DOHH2 (cell line): ENCODE results near the gene AHCY.

Experiments
- H3F3A ChIP-seq: fragments of 200-600 bp; sonication (generic), shearing (Covaris generic); 2 replicates; pipeline ENCODE4 v1.6.0; 2016; ENCODE audit warnings: antibody characterized with exemption, mild to moderate bottlenecking; ENCODE audit not compliant: control insufficient read depth, insufficient read depth
- H3K27ac ChIP-seq: fragments of 200-600 bp; sonication (generic); 2 replicates; pipeline ENCODE4 v1.5.1; 2014; ENCODE audit warnings: low read depth, mild to moderate bottlenecking, low read length, moderate library complexity
- H3K27me3 ChIP-seq: fragments of 200-600 bp; sonication (generic); 2 replicates; pipeline ENCODE4 v1.6.1; 2014; ENCODE audit warnings: mild to moderate bottlenecking, low read length, mixed read lengths; ENCODE audit not compliant: control insufficient read depth
- H3K36me3 ChIP-seq: fragments of 200-600 bp; sonication (generic); 2 replicates; pipeline ENCODE4 v1.6.1; 2014; ENCODE audit warnings: mild to moderate bottlenecking, low read length, moderate library complexity, mixed read lengths; ENCODE audit not compliant: control insufficient read depth
- H3K4me1 ChIP-seq: fragments of 200-600 bp; sonication (generic); 2 replicates; pipeline ENCODE4 v1.6.1; 2014; ENCODE audit warnings: mild to moderate bottlenecking, low read length, mixed read lengths; ENCODE audit not compliant: control insufficient read depth
- H3K4me2 ChIP-seq: fragments of 200-600 bp; sonication (generic); 2 replicates; pipeline ENCODE4 v1.6.0; 2014; ENCODE audit warnings: mild to moderate bottlenecking, low read length, moderate library complexity
- H3K4me3 ChIP-seq: fragments of 200-600 bp; sonication (generic); 2 replicates; pipeline ENCODE4 v1.5.1; 2014; ENCODE audit warnings: mild to moderate bottlenecking, low read length, mixed read lengths
- H3K79me2 ChIP-seq: fragments of 200-600 bp; sonication (generic); 2 replicates; pipeline ENCODE4 v1.6.1; 2014; ENCODE audit warnings: mild to moderate bottlenecking, low read length, mixed read lengths; ENCODE audit not compliant: control insufficient read depth
- H3K9me2 ChIP-seq: fragments of 200-600 bp; sonication (generic); replicated peaks from 2 replicates; pipeline ENCODE4 v1.6.1; 2014; ENCODE audit warnings: mild to moderate bottlenecking, low read length, mixed read lengths; ENCODE audit not compliant: control insufficient read depth
- H3K9me3 ChIP-seq: fragments of 200-600 bp; sonication (generic); 2 replicates; pipeline ENCODE4 v1.6.1; 2014; ENCODE audit warnings: antibody characterized with exemption, low read length, mixed read lengths; ENCODE audit not compliant: control insufficient read depth, insufficient read depth
- H4K20me1 ChIP-seq: fragments of 200-600 bp; sonication (generic); 2 replicates; pipeline ENCODE4 v1.6.0; 2014; ENCODE audit warnings: low read depth, mild to moderate bottlenecking, antibody characterized with exemption, low read length, moderate library complexity; ENCODE audit not compliant: control insufficient read depth, insufficient read depth
- CTCF ChIP-seq: fragments of 200-600 bp; sonication (generic); IDR thresholded peaks from one replicate; pipeline ENCODE4 v1.5.1; 2014; ENCODE audit warnings: antibody characterized with exemption, mild to moderate bottlenecking, low read depth, low read length; ENCODE audit not compliant: poor library complexity, severe bottlenecking
- EZH2phosphoT487 ChIP-seq: fragments of 200-600 bp; sonication (generic); IDR thresholded peaks from 2 replicates; pipeline ENCODE4 v1.6.1; 2017; ENCODE audit warnings: borderline replicate concordance, mild to moderate bottlenecking, antibody characterized with exemption, low read length, moderate library complexity, mixed read lengths

Gene AHCY

GRCh38 chr20:34285450-34285849 is 17.7 kb downstream of the AHCY start:
- Histone ChIP-seq H3K79me2 (no peaks in the 10 kb centered on the region), H3K4me3 (no peak overlapping the region), H4K20me1 (no peaks in the 10 kb centered on the region), H3K9me2 (no peaks in the 10 kb centered on the region), H3K27me3 (no peaks in the 10 kb centered on the region), H3K27ac (no peak overlapping the region), H3F3A (no peaks in the 10 kb centered on the region), H3K36me3 (peaks cover 83% of the 10 kb centered on the region), H3K4me1 (no peaks in the 10 kb centered on the region), H3K9me3 (no peaks in the 10 kb centered on the region), H3K4me2 (no peak overlapping the region)
- no peak for TF ChIP-seq EZH2phosphoT487
- TF ChIP-seq CTCF, result no peak

- Histone ChIP-seq H3K4me1 (no peaks in the 10 kb centered on the region), H3K27ac (no peak overlapping the region), H3K9me3 (no peaks in the 10 kb centered on the region), H3K79me2 (no peaks in the 10 kb centered on the region), H3K27me3 (no peaks in the 10 kb centered on the region), H4K20me1 (no peaks in the 10 kb centered on the region), H3K4me3 (no peak overlapping the region), H3K9me2 (no peaks in the 10 kb centered on the region), H3F3A (no peaks in the 10 kb centered on the region), H3K36me3 (peaks cover 86% of the 10 kb centered on the region), H3K4me2 (no peak overlapping the region)
- TF ChIP-seq CTCF (no peak), EZH2phosphoT487 (no peak)
Observed at GRCh38 chr20:34283844-34284243, 19.3 kb downstream of the AHCY start.

- TF ChIP-seq EZH2phosphoT487 (no peak), CTCF (no peak)
- H3K4me3 ChIP-seq, result no peak overlapping the region
- H4K20me1 ChIP-seq, result no peaks in the 10 kb centered on the region
- H3K4me2 ChIP-seq, result no peak overlapping the region
- no peaks in the 10 kb centered on the region for H3K9me3 ChIP-seq
- no peaks in the 10 kb centered on the region for H3K79me2 ChIP-seq
- H3K9me2 ChIP-seq, result no peaks in the 10 kb centered on the region
- H3F3A ChIP-seq, result no peaks in the 10 kb centered on the region
- no peaks in the 10 kb centered on the region for H3K27me3 ChIP-seq
- H3K4me1 ChIP-seq, result no peaks in the 10 kb centered on the region
- H3K27ac ChIP-seq, result no peak overlapping the region
- H3K36me3 ChIP-seq, result peaks cover 84% of the 10 kb centered on the region
Observed at GRCh38 chr20:34282041-34282440, 21.1 kb downstream of the AHCY start.

- Histone ChIP-seq H3K4me2 (no peak overlapping the region), H3K9me3 (no peaks in the 10 kb centered on the region), H4K20me1 (no peaks in the 10 kb centered on the region), H3K27me3 (no peaks in the 10 kb centered on the region), H3K4me3 (no peak overlapping the region), H3K27ac (no peak overlapping the region), H3K79me2 (no peaks in the 10 kb centered on the region), H3F3A (no peaks in the 10 kb centered on the region), H3K36me3 (peaks cover 87% of the 10 kb centered on the region), H3K4me1 (no peaks in the 10 kb centered on the region), H3K9me2 (no peaks in the 10 kb centered on the region)
- no peak for TF ChIP-seq CTCF
- TF ChIP-seq EZH2phosphoT487, result no peak
Observed at GRCh38 chr20:34281177-34281576, 22.0 kb downstream of the AHCY start.
